HCT116 (cell line): ENCODE data around the gene PRDM2. TPM values are rescaled to one million over a fixed set of nuclear protein-coding genes. Genes with fewer than 3 reads are reported as not detected.

Source experiments
- ATAC-seq: fragments of 200-7000 bp; cut with Tn5 transposase; 2 replicates; pipeline ENCODE4 v1.9.1; 2020; ENCODE audit warnings: mild to moderate bottlenecking, moderate library complexity
- BruUV-seq: library from RNA; stranded (reverse); fragments of 400-500 nt; replicated peaks from 2 replicates; lab custom pipeline; 2021; lab: Mats Ljungman, UMichigan
- CTCF ChIA-PET: fragments of 300-600 bp; sonication (Branson Sonifier 250); formaldehyde crosslinking; loops from one replicate; lab custom pipeline; 2021; ENCODE audit warnings: antibody characterized with exemption; lab: Charles Lee
- POLR2A ChIA-PET: fragments of 300-600, 350-600 bp; sonication (Branson Sonifier 250); formaldehyde crosslinking; loops from one replicate; lab custom pipeline; 2021; ENCODE audit warnings: antibody characterized with exemption; lab: Charles Lee
- RAD21 ChIA-PET, 2 experiments: fragments of 300-600 bp; sonication (Branson Sonifier 250); formaldehyde crosslinking; loops; one replicate each; lab custom pipeline; 2023; ENCODE audit warnings: low total read pairs in 2 of 2; ENCODE audit not compliant: uncharacterized antibody in 2 of 2, unreplicated experiment in 2 of 2, low non-redundant PET in 1 of 2; lab: Charles Lee
- DNase-seq: peaks from one replicate; pipeline ENCODE4 v3.0.0-alpha.2; 2010; ENCODE audit warnings: low read depth, low spot score
- H2AFZ ChIP-seq: fragments of 200-600 bp; shearing (Covaris generic), sonication (generic); 2 replicates; pipeline ENCODE4 v1.6.1; 2017; ENCODE audit warnings: low read depth, mixed run types, mixed read lengths, antibody characterized with exemption, low read length; ENCODE audit not compliant: poor library complexity, severe bottlenecking
- H3K27ac ChIP-seq: 2 replicates; pipeline ENCODE4 v1.5.1; 2012; ENCODE audit warnings: low read depth, low read length
- H3K27me3 ChIP-seq: fragments of 200-600 bp; sonication (generic); 2 replicates; pipeline ENCODE4 v1.6.1; 2016; ENCODE audit warnings: mixed run types, low read length, mixed read lengths; ENCODE audit not compliant: insufficient read depth
- H3K36me3 ChIP-seq, 2 experiments: fragments of 200-500 bp in 1 of 2; fragments of 200-600 bp in 1 of 2; sonication (Bioruptor generic) in 1 of 2; sonication (generic) in 1 of 2; 2 replicates each; pipeline versions ENCODE4 v1.5.1 to v1.6.1; 2014 to 2016; ENCODE audit warnings: low read length in 2 of 2, inconsistent platforms in 1 of 2, mixed read lengths in 1 of 2, mixed run types in 1 of 2; ENCODE audit not compliant: insufficient read depth in 2 of 2, control insufficient read depth in 1 of 2
- H3K4me1 ChIP-seq, 2 experiments: fragments of 200-600 bp in 1 of 2; sonication (generic) in 1 of 2; 2 replicates each; pipeline versions ENCODE4 v1.5.1 to v1.6.1; 2012 to 2017; ENCODE audit warnings: low read length in 2 of 2, inconsistent platforms in 1 of 2, mild to moderate bottlenecking in 1 of 2, mixed read lengths in 1 of 2, mixed run types in 1 of 2, moderate library complexity in 1 of 2; ENCODE audit not compliant: insufficient read depth in 2 of 2, control insufficient read depth in 1 of 2
- H3K4me2 ChIP-seq: fragments of 200-600 bp; sonication (generic); 2 replicates; pipeline ENCODE4 v1.6.1; 2017; ENCODE audit warnings: mixed run types, low read length, mixed read lengths
- H3K4me3 ChIP-seq, 2 experiments: fragments of 200-600 bp in 1 of 2; sonication (generic) in 1 of 2; replicated peaks in 1 of 2; 2 replicates each; pipeline ENCODE4 v1.5.1; 2011 to 2016; ENCODE audit warnings: low read length in 2 of 2, control low read depth in 1 of 2, low read depth in 1 of 2, mild to moderate bottlenecking in 1 of 2, mixed read lengths in 1 of 2, mixed run types in 1 of 2
- H3K79me2 ChIP-seq: fragments of 200-600 bp; sonication (generic); 2 replicates; pipeline ENCODE4 v1.6.1; 2017; ENCODE audit warnings: mild to moderate bottlenecking, mixed run types, low read length, moderate library complexity, mixed read lengths; ENCODE audit not compliant: insufficient read depth
- H3K9ac ChIP-seq: fragments of 200-600 bp; sonication (generic); 2 replicates; pipeline ENCODE4 v1.6.1; 2016; ENCODE audit warnings: low read length, mixed read lengths
- H3K9me2 ChIP-seq: fragments of 200-600 bp; sonication (generic), shearing (Covaris generic); 2 replicates; pipeline ENCODE4 v1.6.1; 2017; ENCODE audit warnings: mixed run types, mild to moderate bottlenecking, moderate library complexity; ENCODE audit not compliant: insufficient read depth
- H3K9me3 ChIP-seq, 2 experiments: fragments of 200-500 bp in 1 of 2; fragments of 200-600 bp in 1 of 2; sonication (Bioruptor generic) in 1 of 2; sonication (generic) in 1 of 2; 2 replicates each; pipeline ENCODE4 v1.6.1; 2014 to 2017; ENCODE audit warnings: low read length in 2 of 2, mixed read lengths in 2 of 2, inconsistent platforms in 1 of 2, low read depth in 1 of 2, mild to moderate bottlenecking in 1 of 2, mixed run types in 1 of 2, moderate library complexity in 1 of 2; ENCODE audit not compliant: control insufficient read depth in 1 of 2, insufficient read depth in 1 of 2
- H4K20me1 ChIP-seq: fragments of 200-600 bp; sonication (generic), shearing (Covaris generic); 2 replicates; pipeline ENCODE4 v1.6.1; 2017; ENCODE audit warnings: mixed run types, mild to moderate bottlenecking, moderate library complexity; ENCODE audit not compliant: insufficient read depth
- CBX3 ChIP-seq: IDR thresholded peaks from 2 replicates; pipeline ENCODE4 v1.6.1; 2012; ENCODE audit warnings: low read depth
- CEBPB ChIP-seq: IDR thresholded peaks from 2 replicates; pipeline ENCODE4 v1.6.1; 2012; ENCODE audit warnings: low read depth
- EGR1 ChIP-seq: IDR thresholded peaks from 2 replicates; pipeline ENCODE4 v1.6.1; 2012; ENCODE audit warnings: low read depth
- ELF1 ChIP-seq: IDR thresholded peaks from 2 replicates; pipeline ENCODE4 v1.6.1; 2012; ENCODE audit warnings: low read depth, borderline replicate concordance
- EZH2 ChIP-seq: fragments of 200-600 bp; sonication (generic); IDR thresholded peaks from 2 replicates; pipeline ENCODE4 v1.6.1; 2017; ENCODE audit warnings: antibody characterized with exemption, mixed run types
- EZH2phosphoT487 ChIP-seq: fragments of 200-600 bp; IDR thresholded peaks from 2 replicates; pipeline ENCODE4 v1.6.1; 2018; ENCODE audit warnings: antibody characterized with exemption, borderline replicate concordance
- FOSL1 ChIP-seq: IDR thresholded peaks from 2 replicates; pipeline ENCODE4 v1.6.1; 2012; ENCODE audit warnings: low read depth
- JUND ChIP-seq: IDR thresholded peaks from 2 replicates; pipeline ENCODE4 v1.6.1; 2012
- RAD21 ChIP-seq: IDR thresholded peaks from 2 replicates; pipeline ENCODE4 v1.6.1; 2012; ENCODE audit warnings: low read depth, mild to moderate bottlenecking
- SIN3A ChIP-seq: IDR thresholded peaks from 2 replicates; pipeline ENCODE4 v1.6.1; 2012; ENCODE audit warnings: low read depth
- SRF ChIP-seq: IDR thresholded peaks from 2 replicates; pipeline ENCODE4 v1.6.1; 2012; ENCODE audit warnings: low read depth
- YY1 ChIP-seq: IDR thresholded peaks from 2 replicates; pipeline ENCODE4 v1.6.1; 2011; ENCODE audit warnings: low read length, low read depth, moderate library complexity, mild to moderate bottlenecking; ENCODE audit not compliant: insufficient replicate concordance; ENCODE audit errors: extremely low read depth
- ZFX ChIP-seq: fragments of 450-650 bp; IDR thresholded peaks from 2 replicates; pipeline ENCODE4 v1.6.1; 2017
- intact Hi-C: fragments of 100-400 bp; cut with micrococcal nuclease; formaldehyde crosslinking; loops from 2 replicates; pipeline ENCODE4 v1.10.0; 2022
- total RNA-seq: library from RNA; stranded (reverse); gene quantifications from one replicate; pipeline ENCODE4 v1.2.1, GENCODE V29; 2021; ENCODE audit not compliant: unreplicated experiment
- TF ChIP-seq, protein P1 (sequence below): IDR thresholded peaks from 2 replicates; pipeline ENCODE4 v1.6.1; 2012
- TF ChIP-seq, protein P2 (sequence below): IDR thresholded peaks from 2 replicates; pipeline ENCODE4 v1.6.1; 2012
- TF ChIP-seq, protein P3 (sequence below), 3 experiments: fragments of 200-600 bp in 1 of 3; sonication (generic) in 1 of 3; IDR thresholded peaks in 2 of 3; conservative IDR thresholded peaks in 1 of 3; 2 replicates each; pipeline ENCODE4 v1.5.1; 2012 to 2017; ENCODE audit warnings: low read depth in 2 of 3, low read length in 2 of 3, antibody characterized with exemption in 1 of 3, borderline replicate concordance in 1 of 3, control low read depth in 1 of 3, mild to moderate bottlenecking in 1 of 3, mixed read lengths in 1 of 3, mixed run types in 1 of 3, moderate library complexity in 1 of 3; ENCODE audit not compliant: insufficient read depth in 1 of 3

PRDM2 gene
- total RNA-seq, 1 experiment from 2014 or later = 17.3 TPM

DNA sequence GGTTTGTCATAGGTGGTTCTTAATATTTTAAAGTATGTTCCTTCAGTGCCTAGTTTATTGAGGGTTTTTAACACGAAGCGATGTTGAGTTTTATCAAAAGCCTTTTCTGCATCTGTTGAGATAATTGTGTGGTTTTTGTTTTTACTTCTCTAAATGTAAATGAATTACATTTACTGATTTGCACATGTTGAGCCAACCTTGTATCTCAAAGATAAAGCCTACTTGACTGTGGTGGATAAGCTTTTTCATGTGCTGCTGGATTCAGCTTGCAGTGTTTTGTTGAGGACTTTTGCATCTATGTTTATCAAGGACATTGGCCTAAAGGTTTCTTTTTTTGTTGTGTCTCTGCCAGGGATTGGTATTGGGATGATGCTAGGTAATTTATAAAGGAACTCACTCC, 142.5 kb downstream of the PRDM2 start:
- H3K79me2 ChIP-seq = no peaks in the 10 kb centered on the region
- ChIA-PET CTCF (no interaction called here), RAD21 (no interaction called here), POLR2A (no interaction called here)
- no peak for DNase-seq
- H3K9me2 ChIP-seq = no peaks in the 10 kb centered on the region
- no peak overlapping the region for H2AFZ ChIP-seq
- intact Hi-C loops = no loop called here
- H3K4me3 ChIP-seq = no peak overlapping the region
- H3K4me2 ChIP-seq = no peak overlapping the region
- BruUV-seq = no TSS peak
- H3K36me3 ChIP-seq = no peaks in the 10 kb centered on the region
- no peaks in the 10 kb centered on the region for H3K9me3 ChIP-seq
- H3K4me1 ChIP-seq = no peaks in the 10 kb centered on the region
- H3K9ac ChIP-seq = no peak overlapping the region
- no peak for ATAC-seq
- no peak for TF ChIP-seq ZFX
- TF ChIP-seq SRF = no peak
- no peak for TF ChIP-seq FOSL1
- TF ChIP-seq YY1 = no peak
- no peak for TF ChIP-seq CEBPB
- TF ChIP-seq ELF1 = no peak
- TF ChIP-seq EGR1 = no peak
- TF ChIP-seq, protein P1, sequence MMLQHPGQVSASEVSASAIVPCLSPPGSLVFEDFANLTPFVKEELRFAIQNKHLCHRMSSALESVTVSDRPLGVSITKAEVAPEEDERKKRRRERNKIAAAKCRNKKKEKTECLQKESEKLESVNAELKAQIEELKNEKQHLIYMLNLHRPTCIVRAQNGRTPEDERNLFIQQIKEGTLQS = no peak
- no peak for TF ChIP-seq CBX3
- no peak for TF ChIP-seq SIN3A
- TF ChIP-seq EZH2 = no peak
- TF ChIP-seq RAD21 = no peak
- no peak for TF ChIP-seq JUND
- TF ChIP-seq EZH2phosphoT487 = no peak
- TF ChIP-seq, protein P2, sequence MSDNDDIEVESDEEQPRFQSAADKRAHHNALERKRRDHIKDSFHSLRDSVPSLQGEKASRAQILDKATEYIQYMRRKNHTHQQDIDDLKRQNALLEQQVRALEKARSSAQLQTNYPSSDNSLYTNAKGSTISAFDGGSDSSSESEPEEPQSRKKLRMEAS = no peak
- TF ChIP-seq, protein P3, sequence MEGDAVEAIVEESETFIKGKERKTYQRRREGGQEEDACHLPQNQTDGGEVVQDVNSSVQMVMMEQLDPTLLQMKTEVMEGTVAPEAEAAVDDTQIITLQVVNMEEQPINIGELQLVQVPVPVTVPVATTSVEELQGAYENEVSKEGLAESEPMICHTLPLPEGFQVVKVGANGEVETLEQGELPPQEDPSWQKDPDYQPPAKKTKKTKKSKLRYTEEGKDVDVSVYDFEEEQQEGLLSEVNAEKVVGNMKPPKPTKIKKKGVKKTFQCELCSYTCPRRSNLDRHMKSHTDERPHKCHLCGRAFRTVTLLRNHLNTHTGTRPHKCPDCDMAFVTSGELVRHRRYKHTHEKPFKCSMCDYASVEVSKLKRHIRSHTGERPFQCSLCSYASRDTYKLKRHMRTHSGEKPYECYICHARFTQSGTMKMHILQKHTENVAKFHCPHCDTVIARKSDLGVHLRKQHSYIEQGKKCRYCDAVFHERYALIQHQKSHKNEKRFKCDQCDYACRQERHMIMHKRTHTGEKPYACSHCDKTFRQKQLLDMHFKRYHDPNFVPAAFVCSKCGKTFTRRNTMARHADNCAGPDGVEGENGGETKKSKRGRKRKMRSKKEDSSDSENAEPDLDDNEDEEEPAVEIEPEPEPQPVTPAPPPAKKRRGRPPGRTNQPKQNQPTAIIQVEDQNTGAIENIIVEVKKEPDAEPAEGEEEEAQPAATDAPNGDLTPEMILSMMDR (IDR thresholded peaks at IDR 0.05 in 2 of 3, conservative IDR thresholded peaks at IDR 0.05 in 1 of 3; ENCODE audit: borderline replicate concordance in 1 of 3, insufficient read depth in 1 of 3, low read depth in 2 of 3, low read length in 2 of 3) = no peak
- H4K20me1 ChIP-seq = no peaks in the 10 kb centered on the region
- peaks cover 4% of the 10 kb centered on the region; the same call in 1 of the 2 replicates for H3K27me3 ChIP-seq
- no peak overlapping the region for H3K27ac ChIP-seq
